Bronchial epithelial cell (primary cell): Measurements from ENCODE around the gene TRPC3. TPM values are rescaled to one million over a fixed set of nuclear protein-coding genes. Genes with fewer than 3 reads are reported as not detected.
A peak's percentile ranks its signal among the peaks of the same experiment; 100 is the strongest.

Experiments
- DNase-seq: peaks from one replicate; pipeline ENCODE4 v3.0.0-alpha.2; 2010; ENCODE audit warnings: low read depth
- FAIRE-seq: peaks from 2 replicates; lab custom pipeline; 2011; peaks lifted over from hg19 to GRCh38; lab: Jason Lieb, UNC
- H3K27me3 ChIP-seq: 2 replicates; pipeline ENCODE4 v1.5.1; 2011; ENCODE audit warnings: low read length; ENCODE audit not compliant: control insufficient read depth, insufficient read depth
- H3K36me3 ChIP-seq: 2 replicates; pipeline ENCODE4 v1.5.1; 2011; ENCODE audit warnings: low read length; ENCODE audit not compliant: control insufficient read depth, insufficient read depth
- H3K4me3 ChIP-seq: 2 replicates; pipeline ENCODE4 v1.5.1; 2011; ENCODE audit warnings: mild to moderate bottlenecking, low read depth, low read length, control low read depth
- total RNA-seq: library from RNA; depleted of rRNA; stranded (reverse); fragments of >200 nt; gene quantifications from 2 replicates; pipeline ENCODE4 v1.2.1, GENCODE V29; 2014
- TF ChIP-seq, protein P1 (sequence below): IDR thresholded peaks from 2 replicates; pipeline ENCODE4 v1.5.1; 2011; ENCODE audit warnings: mild to moderate bottlenecking, moderate library complexity, low read length, control low read depth, inconsistent platforms; ENCODE audit not compliant: insufficient read depth, severe bottlenecking

The TRPC3 gene
- total RNA-seq, 1 donor from 2014 or later = 0.26 TPM

DNA sequence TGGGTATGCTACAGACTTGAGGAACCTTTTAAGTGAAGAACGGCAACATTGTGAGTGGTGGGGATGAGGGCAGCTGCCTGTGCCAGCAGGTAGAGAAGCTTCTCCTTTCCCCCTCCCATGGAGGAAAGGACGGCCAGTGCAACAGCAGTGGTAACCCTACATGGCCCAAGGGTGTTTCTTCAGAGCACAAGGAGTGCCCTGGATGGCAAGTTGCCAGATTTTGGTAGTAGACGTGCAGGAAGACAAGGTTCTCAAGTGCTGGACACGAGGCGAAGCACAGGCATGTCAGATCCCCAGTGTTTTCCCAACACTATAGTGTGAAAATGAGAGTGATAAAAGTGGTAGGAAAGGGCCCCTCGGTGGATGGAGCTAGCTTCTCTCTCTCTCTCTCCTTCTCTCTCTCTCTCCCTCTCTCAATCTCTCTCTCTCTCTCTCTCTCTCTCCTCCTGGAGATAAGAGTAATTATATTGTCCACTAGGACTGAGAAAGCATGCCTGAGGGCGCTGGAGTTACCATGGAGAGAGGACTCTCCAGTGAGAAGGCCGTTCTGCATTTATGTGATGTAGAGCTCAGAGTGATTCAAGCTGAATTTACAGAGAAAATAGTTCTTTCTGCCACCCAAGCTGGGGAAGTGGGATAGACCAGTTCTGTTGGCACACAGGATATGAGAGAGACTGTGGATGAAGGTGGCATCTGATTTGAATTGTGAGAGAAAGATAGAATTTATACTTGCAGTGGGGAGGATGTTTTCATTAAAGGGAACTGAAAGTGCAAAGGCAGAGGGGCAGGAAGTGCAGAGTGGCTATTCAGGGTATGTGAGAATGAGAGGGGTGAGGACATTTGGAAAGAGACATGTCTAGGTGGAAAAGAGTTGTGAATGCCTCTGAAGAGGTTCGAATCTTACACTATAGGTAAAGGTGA is 25.7 kb upstream of the TRPC3 start:
- DNase-seq (peak; percentile 39), FAIRE-seq (no peak)
- Histone ChIP-seq H3K4me3 (no peak overlapping the region), H3K27me3 (peaks cover 5% of the 10 kb centered on the region), H3K36me3 (no peaks in the 10 kb centered on the region)
- TF ChIP-seq, protein P1, sequence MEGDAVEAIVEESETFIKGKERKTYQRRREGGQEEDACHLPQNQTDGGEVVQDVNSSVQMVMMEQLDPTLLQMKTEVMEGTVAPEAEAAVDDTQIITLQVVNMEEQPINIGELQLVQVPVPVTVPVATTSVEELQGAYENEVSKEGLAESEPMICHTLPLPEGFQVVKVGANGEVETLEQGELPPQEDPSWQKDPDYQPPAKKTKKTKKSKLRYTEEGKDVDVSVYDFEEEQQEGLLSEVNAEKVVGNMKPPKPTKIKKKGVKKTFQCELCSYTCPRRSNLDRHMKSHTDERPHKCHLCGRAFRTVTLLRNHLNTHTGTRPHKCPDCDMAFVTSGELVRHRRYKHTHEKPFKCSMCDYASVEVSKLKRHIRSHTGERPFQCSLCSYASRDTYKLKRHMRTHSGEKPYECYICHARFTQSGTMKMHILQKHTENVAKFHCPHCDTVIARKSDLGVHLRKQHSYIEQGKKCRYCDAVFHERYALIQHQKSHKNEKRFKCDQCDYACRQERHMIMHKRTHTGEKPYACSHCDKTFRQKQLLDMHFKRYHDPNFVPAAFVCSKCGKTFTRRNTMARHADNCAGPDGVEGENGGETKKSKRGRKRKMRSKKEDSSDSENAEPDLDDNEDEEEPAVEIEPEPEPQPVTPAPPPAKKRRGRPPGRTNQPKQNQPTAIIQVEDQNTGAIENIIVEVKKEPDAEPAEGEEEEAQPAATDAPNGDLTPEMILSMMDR = no peak

DNA sequence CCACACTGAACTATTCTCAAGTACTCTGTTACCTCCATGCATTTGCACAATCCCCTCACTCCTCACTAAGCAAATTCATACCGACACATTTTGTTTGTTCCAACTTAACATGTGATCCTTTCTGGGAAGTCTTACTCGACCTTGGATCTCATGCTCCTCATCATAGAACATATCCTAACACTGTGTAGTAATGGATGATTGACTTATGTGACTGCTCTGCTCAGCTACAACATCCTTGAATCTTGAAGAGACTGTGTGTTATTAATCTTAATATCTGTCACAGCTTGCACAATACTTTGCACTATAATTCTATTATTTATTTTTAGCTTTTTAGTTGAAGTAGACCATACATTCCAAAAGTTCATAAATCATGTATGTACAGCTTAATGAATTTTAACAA is 23.9 kb upstream of the TRPC3 start:
- TF ChIP-seq, protein P1 = no peak
- H3K27me3 ChIP-seq = peaks cover 5% of the 10 kb centered on the region
- H3K36me3 ChIP-seq = no peaks in the 10 kb centered on the region
- DNase-seq (no peak), FAIRE-seq (no peak)
- H3K4me3 ChIP-seq = no peak overlapping the region

DNA sequence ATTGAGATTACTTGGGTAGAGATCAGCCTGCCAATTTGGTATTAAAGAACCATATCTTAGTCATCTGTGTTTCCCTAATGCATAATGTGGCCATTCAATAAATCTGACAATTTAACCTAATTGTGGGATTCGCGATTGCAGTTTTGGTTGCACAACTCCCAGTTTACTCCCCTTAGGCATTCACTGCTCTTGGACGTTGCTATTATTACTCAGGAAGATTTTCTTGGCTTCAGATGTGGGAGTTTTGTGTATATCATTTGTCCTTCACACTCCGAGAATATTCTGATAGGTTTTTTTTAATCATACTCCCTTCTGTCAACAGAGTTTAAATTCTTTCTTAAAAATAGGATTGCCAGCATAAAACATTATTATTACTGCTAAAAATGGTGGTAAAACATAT is 22.0 kb upstream of the TRPC3 start:
- FAIRE-seq (no peak), DNase-seq (no peak)
- peaks cover 5% of the 10 kb centered on the region for H3K27me3 ChIP-seq
- no peak overlapping the region for H3K4me3 ChIP-seq
- TF ChIP-seq, protein P1 = no peak
- H3K36me3 ChIP-seq = no peaks in the 10 kb centered on the region

DNA sequence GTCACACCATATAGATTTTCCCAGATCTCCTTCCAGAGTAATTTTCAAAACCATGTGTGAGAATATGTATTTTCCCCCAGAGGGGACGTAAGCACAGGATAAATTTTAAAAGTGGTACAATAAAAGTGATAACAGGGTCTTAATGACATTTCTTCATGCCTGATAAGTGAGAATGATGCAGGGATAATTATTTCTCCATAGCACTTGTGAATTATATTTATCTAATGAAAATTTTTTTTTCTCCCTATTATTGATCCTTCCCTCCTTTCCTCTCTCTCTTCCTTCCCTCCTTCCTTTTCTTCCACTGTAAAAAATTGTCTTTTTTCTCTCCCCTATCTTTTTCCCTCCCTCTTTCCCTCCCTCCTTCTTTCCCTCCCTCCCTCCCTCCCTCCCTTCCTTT is 17.0 kb upstream of the TRPC3 start:
- FAIRE-seq = no peak
- no peaks in the 10 kb centered on the region for H3K27me3 ChIP-seq

DNA sequence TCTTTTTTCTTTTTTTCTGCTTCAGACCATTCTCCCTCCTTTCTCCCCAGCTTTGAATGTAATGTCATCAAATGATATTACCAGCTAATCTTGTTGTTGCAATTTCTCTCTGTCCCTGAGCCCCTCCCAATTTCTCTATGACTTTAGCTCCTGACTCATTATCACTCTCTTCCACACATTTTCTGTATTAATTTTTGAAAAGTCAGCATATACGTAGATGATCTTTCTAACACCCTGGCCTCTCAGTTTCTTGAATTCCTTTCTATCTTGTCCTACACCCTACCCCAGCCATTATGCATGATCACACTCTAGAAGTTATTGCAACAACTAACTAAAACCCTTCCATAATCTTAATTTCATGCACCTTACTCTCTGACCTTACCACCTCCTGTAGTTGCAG is 13.1 kb upstream of the TRPC3 start:
- H3K27me3 ChIP-seq = no peaks in the 10 kb centered on the region
- TF ChIP-seq, protein P1 = no peak
- no peak overlapping the region for H3K4me3 ChIP-seq
- no peak for DNase-seq
- no peaks in the 10 kb centered on the region for H3K36me3 ChIP-seq
- FAIRE-seq = no peak

More for the DNA sequence above, 17.0 kb upstream of the TRPC3 start:
- TF ChIP-seq, protein P1 = no peak
- Histone ChIP-seq H3K36me3 (no peaks in the 10 kb centered on the region), H3K4me3 (no peak overlapping the region)
- DNase-seq = no peak
